Aorta (tissue), 5 donors: Measurements from ENCODE around the gene ACOX3. TPM values are rescaled to one million over a fixed set of nuclear protein-coding genes. Genes with fewer than 3 reads are reported as not detected.
"Not testable (repeated sequence)": the region's sequence is repeated elsewhere in the genome, so short reads cannot be mapped to it uniquely, and the experiment has no call there.

Experiments used
- ATAC-seq: fragments of 200-7000 bp; cut with Tn5 transposase; one replicate; pipeline ENCODE4 v1.9.1; 2022; ENCODE audit warnings: moderate library complexity; ENCODE audit not compliant: low FRiP score
- DNase-seq, 2 donors: peaks; one replicate each; pipeline ENCODE4 v3.0.0-alpha.2; 2020
- H3K27ac ChIP-seq, 2 donors: one replicate each; pipeline ENCODE4 v1.5.1; 2013; ENCODE audit warnings: low read length in 2 of 2, mild to moderate bottlenecking in 2 of 2, moderate library complexity in 2 of 2, control low read depth in 1 of 2, inconsistent platforms in 1 of 2, low read depth in 1 of 2
- H3K27me3 ChIP-seq, 2 donors: one replicate each; pipeline ENCODE4 v1.6.1; 2013; ENCODE audit warnings: control low read depth in 1 of 2, low read length in 1 of 2, mild to moderate bottlenecking in 1 of 2, moderate library complexity in 1 of 2; ENCODE audit not compliant: insufficient read depth in 2 of 2, control insufficient read depth in 1 of 2
- H3K36me3 ChIP-seq, 2 donors: one replicate each; pipeline ENCODE4 v1.6.1; 2013; ENCODE audit warnings: control low read depth in 1 of 2, low read length in 1 of 2, mild to moderate bottlenecking in 1 of 2; ENCODE audit not compliant: insufficient read depth in 2 of 2, control insufficient read depth in 1 of 2
- H3K4me1 ChIP-seq, 2 donors: one replicate each; pipeline ENCODE4 v1.6.1; 2013; ENCODE audit warnings: low read length in 2 of 2, control low read depth in 1 of 2, mild to moderate bottlenecking in 1 of 2, moderate library complexity in 1 of 2; ENCODE audit not compliant: insufficient read depth in 2 of 2, control insufficient read depth in 1 of 2
- H3K4me3 ChIP-seq, 2 donors: one replicate each; pipeline ENCODE4 v1.5.1; 2013; ENCODE audit warnings: low read length in 2 of 2, control low read depth in 1 of 2, mild to moderate bottlenecking in 1 of 2
- H3K9me3 ChIP-seq: one replicate; pipeline ENCODE4 v1.6.1; 2013; ENCODE audit warnings: mild to moderate bottlenecking, low read length; ENCODE audit not compliant: control insufficient read depth
- WGBS, 2 donors: extraction: QIAGEN DNeasy Blood & Tissue Kit; methylation state at CpG; one replicate each; pipeline ENCODE4 v1.1.7; 2013; 5-methylcytosine and 5-hydroxymethylcytosine counted together
- intact Hi-C, 2 donors: fragments of 100-400 bp; cut with DNase I; formaldehyde crosslinking; loops; one replicate each; pipeline versions ENCODE4 v1.14.2 to v1.15.0; 2022
- polyA plus RNA-seq, 2 donors: library from polyadenylated mRNA; stranded (reverse); fragments of 200-250 nt; gene quantifications; one replicate each; pipeline ENCODE4 v1.2.3, GENCODE V29; 2013
- total RNA-seq, 2 donors: library from RNA; stranded (reverse); fragmentation: NEBNext Ultra II Directional; extraction: Animal tissue kit (Norgen Biotek cat#: 25700); gene quantifications; one replicate each; pipeline ENCODE4 v1.2.1, GENCODE V29; 2021
- donor health status: healthy with polysubstance abuse.
- donor health status: Bipolar disorder and iron deficiency.
- donor health status: DM: no; HTN: no; CAD: no.
- donor health status: DM: no; HTN: no; CAD: no.
- donor health status: DM: yes; HTN: yes; CAD: no.

ACOX3 gene
- total and polyA plus RNA-seq, 4 donors: 26.3 to 43.7 (median 35.6) TPM

DNA sequence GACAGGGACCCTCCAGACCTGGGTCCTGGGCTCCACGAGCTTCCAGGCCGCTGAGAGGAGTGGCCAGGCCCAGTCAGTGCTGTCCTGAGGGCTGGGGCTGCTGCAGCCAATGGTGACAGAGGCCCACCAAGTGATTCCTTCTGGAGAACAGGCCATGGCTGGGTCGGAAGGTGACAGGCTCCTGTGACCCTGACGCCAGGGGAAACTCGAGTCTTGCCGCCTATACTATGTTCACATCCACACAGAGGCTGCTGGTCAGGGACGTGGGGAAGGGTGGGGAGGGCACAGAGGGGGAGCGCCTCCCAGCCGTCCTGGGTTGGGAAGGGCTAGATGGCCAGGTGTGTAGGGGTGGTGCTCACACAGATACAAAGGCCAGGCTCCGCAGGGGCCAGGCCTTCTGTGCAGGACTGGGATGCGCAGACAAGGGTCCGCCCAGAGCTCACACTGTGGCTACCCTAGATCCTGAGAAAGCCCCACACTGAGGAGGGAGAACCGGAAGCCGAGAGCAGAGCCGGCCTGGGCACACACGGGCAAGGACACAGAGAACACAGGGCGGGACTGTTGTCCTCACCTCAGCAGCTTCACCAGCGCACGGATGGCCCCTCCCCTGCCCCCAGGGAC, 89.6 kb downstream of the ACOX3 start:
- WGBS, 2 donors: 86 to 87% methylated on average over 19 of the region's 19 CpGs
- no peaks in the 10 kb centered on the region for H3K36me3 ChIP-seq
- no peak for DNase-seq
- H3K9me3 ChIP-seq: no peaks in the 10 kb centered on the region
- H3K4me3 ChIP-seq: no peak overlapping the region
- H3K4me1 ChIP-seq: no peaks in the 10 kb centered on the region
- H3K27me3 ChIP-seq: no peaks in the 10 kb centered on the region
- intact Hi-C loops: no loop called here
- no peak for ATAC-seq
- no peak overlapping the region for H3K27ac ChIP-seq

DNA sequence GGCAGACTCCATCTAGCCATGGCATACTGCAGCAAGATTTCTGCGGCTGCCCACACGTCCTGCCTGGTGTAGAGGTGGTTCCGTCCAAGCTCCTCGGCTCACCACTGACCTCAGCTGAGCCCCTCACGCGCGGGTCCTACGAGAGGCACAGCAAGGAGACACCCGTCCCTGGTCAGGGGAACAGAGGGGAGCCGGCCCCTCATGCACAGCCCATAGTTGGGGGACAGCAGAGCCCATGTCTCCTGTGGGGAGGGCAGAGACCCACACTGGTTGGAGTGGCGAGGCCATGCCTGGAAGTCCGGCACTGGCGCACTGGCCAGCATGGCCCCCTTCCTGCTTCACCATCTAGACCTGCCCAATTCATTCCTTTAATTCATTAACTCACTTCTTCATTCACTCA, 90.2 kb downstream of the ACOX3 start:
- Histone ChIP-seq H3K4me3 (no peak overlapping the region), H3K27ac (no peak overlapping the region), H3K4me1 (no peaks in the 10 kb centered on the region), H3K36me3 (no peaks in the 10 kb centered on the region), H3K9me3 (no peaks in the 10 kb centered on the region), H3K27me3 (no peaks in the 10 kb centered on the region)
- no peak for DNase-seq
- no peak for ATAC-seq
- 52 to 54% methylated on average over 13 of the region's 13 CpGs for WGBS, 2 donors
- intact Hi-C loops: no loop called here

DNA sequence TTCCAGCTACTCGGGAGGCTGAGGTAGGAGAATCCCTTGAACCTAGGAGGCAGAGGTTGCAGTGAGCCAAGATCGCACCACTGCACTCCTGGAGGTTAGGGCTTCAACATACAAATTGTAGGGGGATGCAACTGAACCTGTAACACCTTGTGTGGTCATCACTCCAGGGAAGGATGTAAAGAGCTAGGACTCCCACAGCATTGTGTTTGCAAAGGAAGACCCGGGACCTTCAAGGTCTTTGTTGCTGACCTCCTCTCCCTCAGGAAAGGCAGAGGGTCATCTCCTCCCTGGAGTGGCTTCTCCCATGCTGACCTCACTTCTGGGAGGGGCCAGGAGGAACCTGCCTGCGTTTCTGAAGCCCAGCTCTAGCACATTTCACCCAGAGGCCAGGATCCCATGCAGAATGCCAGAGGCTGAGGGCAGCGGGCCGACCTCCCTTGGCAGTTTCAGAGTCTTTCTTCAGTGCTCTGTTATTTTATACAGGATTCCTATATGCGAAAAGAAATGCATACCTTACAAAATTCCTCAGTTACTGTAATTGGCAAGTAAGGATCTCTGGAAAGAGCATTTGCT, 90.8 kb downstream of the ACOX3 start:
- no peaks in the 10 kb centered on the region for H3K4me1 ChIP-seq
- intact Hi-C loops: no loop called here
- DNase-seq (no peak), ATAC-seq (no peak)
- no peak overlapping the region for H3K4me3 ChIP-seq
- no peak overlapping the region for H3K27ac ChIP-seq
- H3K36me3 ChIP-seq: no peaks in the 10 kb centered on the region
- H3K9me3 ChIP-seq: no peaks in the 10 kb centered on the region
- H3K27me3 ChIP-seq: no peaks in the 10 kb centered on the region
- WGBS, 2 donors: 44 to 50% methylated on average over 7 of the region's 7 CpGs

DNA sequence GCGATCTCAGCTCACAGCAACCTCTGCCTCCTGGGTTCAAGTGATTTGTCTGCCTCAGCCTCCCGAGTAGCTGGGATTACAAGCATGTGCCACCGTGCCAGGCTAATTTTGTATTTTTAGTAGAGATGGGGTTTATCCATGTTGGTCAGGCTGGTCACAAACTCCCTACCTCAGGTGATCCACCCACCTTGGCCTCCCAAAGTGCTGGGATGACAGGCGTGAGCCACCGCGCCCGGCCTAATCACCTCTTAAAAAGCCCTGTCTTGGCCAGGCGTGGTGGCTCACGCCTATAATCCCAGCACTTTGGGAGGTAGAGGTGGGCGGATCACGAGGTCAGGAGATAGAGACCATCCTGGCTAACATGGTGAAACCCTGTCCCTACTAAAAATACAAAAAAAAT, 91.3 kb downstream of the ACOX3 start:
- H3K9me3 ChIP-seq, H3K4me3 ChIP-seq, H3K36me3 ChIP-seq, intact Hi-C loops, H3K27ac ChIP-seq, DNase-seq, H3K4me1 ChIP-seq, ATAC-seq, H3K27me3 ChIP-seq: not testable (repeated sequence)
- WGBS, 2 donors: 91 to 93% methylated on average over 11 of the region's 11 CpGs

DNA sequence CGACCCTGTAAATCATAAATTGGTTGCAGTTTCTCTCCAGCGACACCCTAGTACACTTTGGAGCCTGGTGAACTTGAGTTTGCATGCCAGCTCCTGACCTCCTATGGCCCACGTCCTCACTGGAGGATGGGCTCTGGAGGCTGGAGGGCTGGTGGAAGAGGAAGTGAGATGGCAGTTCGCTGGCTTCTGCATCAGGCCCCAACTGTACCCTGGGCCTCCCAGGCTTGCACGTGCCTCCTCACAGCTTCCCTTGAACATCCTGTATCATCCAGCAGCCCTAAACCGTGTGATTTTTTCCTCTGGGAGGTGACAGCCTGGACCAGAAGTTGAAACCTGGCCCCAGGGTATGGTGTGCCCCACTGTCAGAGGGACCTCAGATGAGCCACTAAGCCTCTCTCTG, 92.5 kb downstream of the ACOX3 start:
- Histone ChIP-seq H3K4me3 (no peak overlapping the region), H3K4me1 (no peaks in the 10 kb centered on the region), H3K9me3 (no peaks in the 10 kb centered on the region), H3K36me3 (no peaks in the 10 kb centered on the region), H3K27me3 (no peaks in the 10 kb centered on the region), H3K27ac (no peak overlapping the region)
- intact Hi-C loops: no loop called here
- DNase-seq (no peak), ATAC-seq (no peak)
- WGBS, 2 donors: 77 to 79% methylated on average over 6 of the region's 6 CpGs

DNA sequence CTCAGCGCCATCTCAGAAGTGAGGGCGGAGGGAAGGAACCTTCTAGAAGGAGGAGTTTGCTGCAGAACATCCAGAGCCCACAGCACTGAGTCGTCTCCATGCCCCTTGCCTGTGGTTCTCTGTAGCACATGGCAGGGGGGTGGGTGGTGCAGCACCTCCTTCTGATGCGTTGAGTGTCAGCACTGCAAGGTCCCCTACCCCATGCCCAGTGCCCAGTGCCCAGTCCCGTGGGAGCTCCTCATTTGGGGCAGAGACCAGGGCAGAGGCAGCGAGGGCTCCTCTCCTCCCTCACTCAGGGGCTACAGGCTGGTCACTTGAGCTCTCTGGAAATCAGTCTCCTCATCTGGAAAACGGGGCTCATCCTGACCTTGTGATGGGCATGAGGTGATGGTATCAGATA, 92.9 kb downstream of the ACOX3 start:
- Histone ChIP-seq H3K27ac (no peak overlapping the region), H3K4me1 (no peaks in the 10 kb centered on the region), H3K9me3 (no peaks in the 10 kb centered on the region), H3K27me3 (no peaks in the 10 kb centered on the region), H3K36me3 (no peaks in the 10 kb centered on the region), H3K4me3 (no peak overlapping the region)
- no peak for ATAC-seq
- no peak for DNase-seq
- intact Hi-C loops: no loop called here
- whole genome bisulfite sequencing, 2 donors: 81 to 90% methylated on average over 7 of the region's 7 CpGs

DNA sequence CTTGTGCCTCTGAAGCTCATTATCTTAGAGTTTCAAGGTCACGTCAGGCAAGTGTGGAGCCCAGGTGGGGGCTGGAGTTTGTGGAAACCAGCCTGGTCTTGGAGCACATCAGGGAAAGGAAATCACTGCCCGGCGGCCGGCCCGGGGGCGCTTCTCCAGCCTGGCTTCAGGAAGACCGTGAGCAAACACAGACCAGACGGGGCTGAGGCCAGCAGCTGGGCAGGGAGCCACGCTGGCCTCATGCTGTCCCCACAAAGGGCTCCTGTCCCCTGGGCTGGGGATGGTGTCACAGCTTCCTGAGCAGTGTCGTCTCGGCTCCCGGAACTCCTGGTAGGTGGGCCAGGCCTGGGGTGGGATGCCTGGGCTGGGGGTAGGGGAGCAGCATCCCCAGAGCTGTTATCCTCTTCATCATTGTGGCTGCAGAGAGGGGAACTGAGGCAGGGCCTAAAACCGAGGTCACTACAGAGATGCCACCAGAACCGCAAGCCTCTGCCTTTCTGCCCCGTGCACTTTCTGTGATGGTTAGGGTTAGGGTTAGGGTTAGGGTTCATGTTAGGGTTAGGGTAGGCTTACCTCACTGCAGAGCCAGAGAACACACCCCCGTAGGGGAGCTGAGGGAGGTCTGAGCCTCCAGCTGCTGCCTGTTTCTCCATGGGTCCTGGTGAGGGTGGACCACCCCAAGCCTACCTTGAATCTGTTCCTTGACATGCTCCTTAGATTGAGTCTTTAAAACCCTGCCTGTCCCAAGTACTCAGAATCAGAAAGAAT, 93.5 kb downstream of the ACOX3 start:
- 23 to 25% methylated on average over 15 to 16 of the region's 16 CpGs for WGBS, 2 donors
- no peaks in the 10 kb centered on the region for H3K27me3 ChIP-seq
- no peaks in the 10 kb centered on the region for H3K36me3 ChIP-seq
- H3K9me3 ChIP-seq: no peaks in the 10 kb centered on the region
- ATAC-seq: no peak
- H3K4me3 ChIP-seq: no peak overlapping the region
- DNase-seq: no peak
- no peak overlapping the region for H3K27ac ChIP-seq
- H3K4me1 ChIP-seq: no peaks in the 10 kb centered on the region
- intact Hi-C loops: no loop called here

DNA sequence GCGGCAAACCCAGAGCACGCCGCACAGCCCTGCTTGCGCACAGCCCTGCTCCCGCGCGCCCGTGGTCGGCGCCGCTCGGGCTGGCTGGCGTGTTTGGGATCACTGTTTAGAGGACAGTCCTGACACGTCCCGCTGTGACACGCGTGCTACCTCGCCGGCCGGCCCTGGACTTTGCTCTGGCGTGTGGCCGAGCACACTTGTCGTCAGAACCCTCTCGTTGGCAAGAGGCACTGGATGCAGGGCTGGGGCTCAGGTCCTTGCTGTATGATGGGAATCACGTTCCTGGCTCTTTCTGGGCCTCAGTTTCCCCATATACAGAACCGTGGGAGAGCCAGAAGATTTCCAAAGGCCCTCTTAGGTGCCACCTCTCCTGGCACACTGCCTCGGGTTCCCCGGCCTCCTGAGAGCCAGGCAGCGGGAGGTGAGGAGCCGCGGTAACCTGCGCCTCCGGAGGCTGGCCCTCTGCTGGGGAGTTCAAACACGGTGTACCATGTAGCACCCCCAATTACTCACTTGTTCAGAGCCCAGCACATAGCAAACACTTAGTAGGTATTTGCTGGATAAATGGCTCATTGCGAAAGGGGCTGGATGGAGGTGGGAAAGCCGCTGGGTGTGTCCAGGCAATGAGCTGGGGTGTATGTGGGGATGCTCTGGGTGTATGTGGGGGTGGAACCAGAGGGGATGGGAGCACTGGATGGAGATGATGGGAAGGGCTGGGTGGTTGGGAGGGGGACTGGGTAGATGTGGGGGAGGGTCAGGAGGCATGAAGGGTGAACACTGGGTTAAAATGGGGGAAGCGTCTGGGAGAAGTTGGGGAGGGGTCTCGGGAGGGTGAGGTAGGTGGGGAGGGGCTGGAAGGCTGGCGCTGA, 94.3 kb downstream of the ACOX3 start:
- Histone ChIP-seq H3K4me1 (no peaks in the 10 kb centered on the region), H3K27ac (no peak overlapping the region), H3K4me3 (no peak overlapping the region), H3K9me3 (no peaks in the 10 kb centered on the region), H3K36me3 (no peaks in the 10 kb centered on the region), H3K27me3 (no peaks in the 10 kb centered on the region)
- DNase-seq: peak in 1 of 2 donors; percentile 26
- no peak for ATAC-seq
- 78 to 82% methylated on average over 38 to 39 of the region's 39 CpGs for WGBS, 2 donors
- intact Hi-C loops: no loop called here
